HG03571 (cell line): Measurements from ENCODE around the gene CORO2B.
"Not testable (repeated sequence)": the region's sequence is repeated elsewhere in the genome, so short reads cannot be mapped to it uniquely, and the experiment has no call there.

ENCODE experiments used
- ATAC-seq: cut with Tn5 transposase; IDR thresholded peaks from one replicate; pipeline ENCODE4 v1.9.1; 2021; ENCODE audit not compliant: unreplicated experiment

CORO2B gene

DNA sequence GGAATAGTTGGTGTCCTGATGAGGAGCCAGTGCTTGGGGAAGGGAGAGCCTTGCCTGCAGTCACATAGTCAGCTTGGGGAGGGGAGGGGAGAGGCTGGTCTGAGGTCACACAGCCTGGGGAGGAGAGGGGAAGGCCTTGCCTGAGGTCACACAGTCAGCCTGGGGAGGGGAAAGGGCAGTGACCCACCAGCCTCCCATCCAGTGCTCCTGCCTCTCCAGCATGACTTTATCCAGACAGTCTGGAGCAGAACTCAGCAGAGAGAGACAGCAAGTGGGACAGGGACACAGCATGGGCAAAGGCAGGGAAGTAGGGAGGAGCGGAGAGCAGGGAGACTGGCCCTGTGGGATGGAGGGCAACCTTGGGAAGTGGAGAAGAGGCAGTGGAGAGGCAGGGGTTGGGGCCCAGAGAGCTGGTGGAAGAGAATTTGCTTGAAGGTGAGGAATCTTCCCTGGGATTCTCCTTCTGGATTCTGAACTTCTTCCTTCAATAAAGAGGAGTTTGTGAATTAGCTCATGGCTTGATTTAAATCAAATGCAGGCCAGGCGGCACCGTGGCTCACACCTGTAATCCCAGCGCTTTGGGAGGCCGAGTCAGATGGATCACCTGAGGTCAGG is 64.5 kb downstream of the CORO2B start:
- no peak for ATAC-seq

GRCh38 chr15:68644083-68644904 is 65.5 kb downstream of the CORO2B start:
- ATAC-seq = no peak

DNA sequence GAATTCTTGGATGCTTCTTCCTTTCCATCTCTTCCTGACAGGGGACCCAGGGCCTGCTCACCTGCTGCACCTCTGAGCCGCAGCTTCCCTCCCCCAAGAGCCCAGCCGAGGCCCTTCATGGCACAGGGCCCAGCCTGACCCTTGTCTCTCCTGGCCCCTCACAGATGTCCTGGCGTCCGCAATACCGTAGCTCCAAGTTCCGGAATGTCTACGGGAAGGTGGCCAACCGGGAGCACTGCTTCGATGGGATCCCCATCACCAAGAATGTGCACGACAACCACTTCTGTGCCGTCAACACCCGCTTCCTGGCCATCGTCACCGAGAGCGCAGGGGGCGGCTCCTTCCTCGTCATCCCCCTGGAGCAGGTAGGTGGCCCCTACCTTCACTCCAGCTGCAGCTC is 66.2 kb downstream of the CORO2B start:
- ATAC-seq = no peak

DNA sequence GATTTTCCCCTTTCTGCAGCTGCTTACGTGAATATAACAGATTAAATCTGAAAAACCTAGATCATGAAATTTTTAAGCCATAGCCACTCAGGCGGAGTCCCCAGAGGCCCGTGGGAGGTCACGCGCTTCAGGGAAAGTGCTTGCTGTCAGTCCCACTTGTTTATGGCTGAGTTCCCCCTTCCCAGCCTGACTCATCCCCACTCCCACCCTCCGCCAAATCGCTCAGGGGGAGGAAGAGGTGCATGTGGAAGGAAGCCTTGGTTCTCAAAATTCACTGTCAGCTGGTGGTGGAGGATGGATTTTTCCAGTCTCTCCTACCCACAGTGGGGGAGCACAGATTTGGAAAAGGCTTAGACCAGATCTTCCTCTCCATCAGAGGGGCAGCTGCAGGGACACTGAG is 67.4 kb downstream of the CORO2B start:
- no peak for ATAC-seq

GRCh38 chr15:68646696-68647095 is 67.9 kb downstream of the CORO2B start:
- no peak for ATAC-seq

- not testable (repeated sequence) for ATAC-seq
Measured at GRCh38 chr15:68647361-68647760, 68.6 kb downstream of the CORO2B start.

GRCh38 chr15:68650901-68651709 is 72.3 kb downstream of the CORO2B start:
- ATAC-seq = no peak

DNA sequence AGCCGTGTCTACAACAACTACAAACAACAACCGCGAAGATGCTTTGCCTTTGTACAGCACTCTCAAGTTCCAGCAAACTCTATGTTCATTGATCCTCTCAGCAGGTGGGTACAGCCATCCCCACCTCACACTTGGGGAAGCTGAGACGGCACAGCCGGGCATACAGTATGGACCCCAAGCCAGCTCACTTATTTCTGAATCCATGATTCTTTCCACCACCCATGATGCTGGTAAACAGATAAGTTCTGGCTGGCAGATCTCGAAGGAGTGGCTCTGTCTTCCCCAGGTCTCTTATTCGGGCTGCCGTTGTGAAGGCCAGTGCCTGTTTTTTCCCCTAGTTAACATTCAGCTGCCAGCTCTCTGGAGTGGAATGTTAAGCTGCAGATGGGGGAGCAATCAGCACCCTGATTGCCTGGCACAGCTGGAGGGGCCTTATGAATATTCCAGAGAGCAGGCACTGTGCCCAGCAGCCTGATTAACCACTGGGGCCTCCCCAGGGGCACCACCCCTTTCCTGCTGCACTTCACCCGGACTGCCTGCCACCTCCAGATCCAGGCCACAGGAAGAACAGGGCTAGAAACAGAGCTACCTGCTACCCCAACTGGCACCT is 73.2 kb downstream of the CORO2B start:
- no peak for ATAC-seq

GRCh38 chr15:68653031-68653635 is 74.3 kb downstream of the CORO2B start:
- ATAC-seq = no peak

GRCh38 chr15:68653801-68654200 is 75.0 kb downstream of the CORO2B start:
- ATAC-seq = no peak

- no peak for ATAC-seq
Measured at GRCh38 chr15:68654786-68655560, 76.2 kb downstream of the CORO2B start.

DNA sequence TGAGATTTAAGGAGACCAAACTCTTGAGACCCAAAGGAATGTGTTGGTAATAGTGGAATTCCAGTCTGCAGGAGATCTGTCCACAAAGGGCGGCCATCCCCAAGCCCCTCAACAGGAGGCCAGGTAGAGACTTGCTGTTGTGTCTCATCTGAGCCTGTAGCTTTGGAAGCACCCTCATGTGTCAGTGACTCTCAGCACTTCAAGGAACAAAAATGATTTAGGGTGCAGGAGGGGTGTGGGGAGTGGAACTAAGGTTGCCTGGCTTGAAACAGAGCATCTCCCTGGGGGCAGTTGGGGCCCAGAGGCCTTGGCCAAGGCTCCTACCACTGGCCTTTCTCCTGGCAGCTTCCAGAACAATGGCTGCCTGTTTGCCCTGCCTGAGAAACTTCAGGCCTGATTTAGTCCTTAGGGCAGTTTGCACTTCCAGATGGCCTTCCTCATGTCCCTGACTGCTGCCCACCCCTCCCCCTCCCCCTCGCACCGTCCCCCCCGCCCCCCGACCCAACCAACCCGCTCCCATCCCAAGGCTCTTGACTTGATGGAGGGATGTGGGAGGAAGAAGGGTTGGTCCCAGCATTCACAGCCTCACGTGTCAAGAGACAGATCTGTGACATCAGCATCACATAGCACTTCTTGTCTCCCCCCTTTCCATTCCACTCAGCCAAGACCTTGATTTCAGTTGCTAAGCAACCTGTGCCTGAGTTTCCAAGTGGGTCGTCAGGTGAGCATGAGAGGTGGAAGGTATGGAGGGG is 77.1 kb downstream of the CORO2B start:
- ATAC-seq = no peak

DNA sequence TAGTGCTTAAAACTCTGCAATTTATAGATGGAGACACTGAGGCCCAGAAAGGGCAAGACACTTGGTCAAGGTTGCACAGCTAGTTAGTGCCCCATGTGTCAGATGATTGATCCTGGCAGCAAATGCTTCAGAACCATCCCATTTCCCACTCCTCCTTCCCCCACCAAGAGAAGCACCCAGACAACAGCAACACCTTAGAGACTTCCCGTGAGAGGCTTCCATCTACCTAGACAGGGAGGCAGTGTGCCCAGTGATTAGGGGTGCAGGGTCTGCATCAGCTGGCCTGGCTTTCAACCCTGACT is 77.6 kb downstream of the CORO2B start:
- no peak for ATAC-seq

GRCh38 chr15:68658151-68658550 is 79.4 kb downstream of the CORO2B start:
- no peak for ATAC-seq

- no peak for ATAC-seq
Measured at GRCh38 chr15:68658641-68659358, 80.0 kb downstream of the CORO2B start.

- ATAC-seq = no peak
Measured at GRCh38 chr15:68663526-68663925, 84.7 kb downstream of the CORO2B start.

- ATAC-seq = no peak
Measured at GRCh38 chr15:68666120-68666811, 87.5 kb downstream of the CORO2B start.

GRCh38 chr15:68666812-68667450 is 88.1 kb downstream of the CORO2B start:
- ATAC-seq = no peak
